Keratinocyte (primary cell): ENCODE measurements around the gene PNCK.

Experiments
- CTCF ChIP-seq, 3 experiments: IDR thresholded peaks in 1 of 3; conservative IDR thresholded peaks in 1 of 3; optimal IDR thresholded peaks in 1 of 3; 2 replicates in 2 of 3; 3 replicates in 1 of 3; pipeline versions ENCODE3 to v1.5.1; 2011; ENCODE audit warnings: low read length in 3 of 3, mild to moderate bottlenecking in 3 of 3, moderate library complexity in 2 of 3, control low read depth in 1 of 3, inconsistent platforms in 1 of 3; ENCODE audit not compliant: insufficient read depth in 2 of 3; ENCODE audit errors: extremely low read depth in 1 of 3
- EZH2 ChIP-seq: IDR thresholded peaks from one replicate; pipeline ENCODE4 v1.6.1; 2012; ENCODE audit warnings: inconsistent platforms, mild to moderate bottlenecking, low read length, moderate library complexity

GRCh38 chrX:153642655-153643430, 30.8 kb downstream of the PNCK start:
- TF ChIP-seq CTCF (optimal IDR thresholded peaks at IDR 0.05 in 1 of 3, IDR thresholded peaks at IDR 0.05 in 1 of 3, conservative IDR thresholded peaks at IDR 0.05 in 1 of 3; ENCODE audit: extremely low read depth in 1 of 3, insufficient read depth in 2 of 3, low read length in 3 of 3) (no peak), EZH2 (peak; percentile 73)
